GM21619 (cell line): Measurements from ENCODE around the gene RBCK1.
"Not testable (repeated sequence)": the region's sequence is repeated elsewhere in the genome, so short reads cannot be mapped to it uniquely, and the experiment has no call there.

Source experiments
- ATAC-seq: cut with Tn5 transposase; IDR thresholded peaks from one replicate; pipeline ENCODE4 v1.9.1; 2021; ENCODE audit not compliant: unreplicated experiment

Gene RBCK1

GRCh38 chr20:467755-468154 lies 59.7 kb downstream of the RBCK1 start:
- no peak for ATAC-seq

- ATAC-seq: no peak
These were observed 61.8 kb downstream of the RBCK1 start for GRCh38 chr20:469746-470490.

- no peak for ATAC-seq
These were observed 64.2 kb downstream of the RBCK1 start for GRCh38 chr20:472137-472846.

- no peak for ATAC-seq
These were observed 64.8 kb downstream of the RBCK1 start for GRCh38 chr20:472889-473292.

- ATAC-seq: no peak
These were observed 66.5 kb downstream of the RBCK1 start for GRCh38 chr20:474581-474980.

GRCh38 chr20:475463-476357 lies 67.6 kb downstream of the RBCK1 start:
- no peak for ATAC-seq

GRCh38 chr20:476561-477249 lies 68.6 kb downstream of the RBCK1 start:
- ATAC-seq: not testable (repeated sequence)

- ATAC-seq: no peak
These were observed 70.2 kb downstream of the RBCK1 start for GRCh38 chr20:478010-478948.

- no peak for ATAC-seq
These were observed 70.9 kb downstream of the RBCK1 start for GRCh38 chr20:478949-479429.

GRCh38 chr20:479487-479886 lies 71.4 kb downstream of the RBCK1 start:
- no peak for ATAC-seq

GRCh38 chr20:480044-480443 lies 71.9 kb downstream of the RBCK1 start:
- ATAC-seq: no peak

GRCh38 chr20:481167-481566 lies 73.1 kb downstream of the RBCK1 start:
- ATAC-seq: no peak
